ENCODE data around the gene PLSCR5.

GRCh38 chr3:146550070-146550615 lies 55.0 kb downstream of the PLSCR5 start:
- TF ChIP-seq EP300 (IDR thresholded peaks at IDR 0.05) (no peak), CTCF (IDR thresholded peaks at IDR 0.05) (no peak), POLR2A (IDR thresholded peaks at IDR 0.05) (no peak)

All from upper lobe of left lung (tissue), 4 donors.